ENCODE measurements around the gene JAM3.
"Not testable (repeated sequence)": the region's sequence is repeated elsewhere in the genome, so short reads cannot be mapped to it uniquely, and the experiment has no call there.

The JAM3 gene

GRCh38 chr11:134055029-134055428 is 13.8 kb upstream of the JAM3 start:
- DNase-seq = no peak

GRCh38 chr11:134060316-134060715 is 8.6 kb upstream of the JAM3 start:
- DNase-seq = no peak

- DNase-seq = peak in 8 of 58 donors; percentile 19 to 62 (median 53)
Observed at GRCh38 chr11:134062265-134063123, 6.4 kb upstream of the JAM3 start.

- no peak for DNase-seq
Observed at GRCh38 chr11:134063124-134063495, 5.8 kb upstream of the JAM3 start.

- no peak for DNase-seq
Observed at GRCh38 chr11:134063991-134064747, 4.7 kb upstream of the JAM3 start.

- no peak for DNase-seq
Observed at GRCh38 chr11:134065381-134065780, 3.5 kb upstream of the JAM3 start.

GRCh38 chr11:134066943-134067885 is 1.7 kb upstream of the JAM3 start:
- DNase-seq = no peak

- DNase-seq = peak in 14 of 58 donors; percentile 14 to 49 (median 22)
Observed at GRCh38 chr11:134069426-134070341, 812 bp downstream of the JAM3 start.

- DNase-seq = peak in 23 of 58 donors; percentile 5 to 74 (median 46)
Observed at GRCh38 chr11:134070342-134070845, 1.5 kb downstream of the JAM3 start.

GRCh38 chr11:134071306-134071705 is 2.4 kb downstream of the JAM3 start:
- DNase-seq = no peak

- no peak for DNase-seq
Observed at GRCh38 chr11:134071766-134072402, 3.0 kb downstream of the JAM3 start.

GRCh38 chr11:134072844-134073243 is 4.0 kb downstream of the JAM3 start:
- no peak for DNase-seq

GRCh38 chr11:134074346-134074745 is 5.5 kb downstream of the JAM3 start:
- no peak for DNase-seq

- DNase-seq = no peak
Observed at GRCh38 chr11:134074766-134075165, 5.9 kb downstream of the JAM3 start.

- DNase-seq = peak in 1 of 58 donors; percentile 19
Observed at GRCh38 chr11:134079317-134079716, 10.4 kb downstream of the JAM3 start.

- DNase-seq = not testable (repeated sequence)
Observed at GRCh38 chr11:134081258-134081657, 12.4 kb downstream of the JAM3 start.

- no peak for DNase-seq
Observed at GRCh38 chr11:134082990-134083389, 14.1 kb downstream of the JAM3 start.

- DNase-seq = no peak
Observed at GRCh38 chr11:134086376-134086775, 17.5 kb downstream of the JAM3 start.

- not testable (repeated sequence) for DNase-seq
Observed at GRCh38 chr11:134092006-134092405, 23.1 kb downstream of the JAM3 start.

Measured in anterior cingulate cortex (tissue), 58 donors.